H1 (cell line): ENCODE measurements around the gene GRAMD4. TPM values are rescaled to one million over a fixed set of nuclear protein-coding genes. Genes with fewer than 3 reads are reported as not detected.

Source experiments
- CBX5 ChIP-seq: fragments of 300-800, 300-1000 bp; sonication (generic); IDR thresholded peaks from 2 replicates; pipeline ENCODE4 v1.7.1; 2016; ENCODE audit warnings: antibody characterized with exemption, low read length, low read depth
- NANOG ChIP-seq: IDR thresholded peaks from 2 replicates; pipeline ENCODE4 v1.6.1; 2011; ENCODE audit warnings: low read length, low read depth, mild to moderate bottlenecking, inconsistent platforms; ENCODE audit not compliant: insufficient read depth, poor library complexity, severe bottlenecking
- polyA plus RNA-seq, 7 experiments: library from polyadenylated mRNA; depleted of rRNA in 3 of 7; stranded (reverse) in 5 of 7; unstranded in 2 of 7; fragments of >200 nt in 5 of 7; fragments of 200-250 nt in 2 of 7; gene quantifications; 1 replicate in 5 of 7; 2 replicates in 1 of 7; 4 replicates in 1 of 7; pipeline versions ENCODE4 v1.2.1 to v1.2.3, GENCODE V29; 2011 to 2013; ENCODE audit warnings: missing spikeins in 2 of 7, mixed read lengths in 2 of 7
- total RNA-seq: library from RNA; stranded (reverse); fragmentation: NEBNext Ultra II Directional; extraction: Animal tissue kit (Norgen Biotek cat#: 25700); gene quantifications from 2 replicates; pipeline ENCODE4 v1.2.1, GENCODE V29; 2021
- TF ChIP-seq, protein P1 (sequence below): fragments of 300-600 bp; sonication (generic); IDR thresholded peaks from 2 replicates; pipeline ENCODE4 v1.7.1; 2012; ENCODE audit warnings: low read length, moderate library complexity, mild to moderate bottlenecking, inconsistent platforms; ENCODE audit not compliant: insufficient replicate concordance
- TF ChIP-seq, protein P2 (sequence below), 3 experiments: IDR thresholded peaks; 1 replicate in 2 of 3; 2 replicates in 1 of 3; pipeline versions ENCODE4 v1.5.1 to v1.6.1; 2011; ENCODE audit warnings: low read length in 3 of 3, mild to moderate bottlenecking in 3 of 3, inconsistent platforms in 2 of 3, low read depth in 1 of 3, moderate library complexity in 1 of 3; ENCODE audit not compliant: insufficient read depth in 1 of 3; ENCODE audit errors: control extremely low read depth in 1 of 3
- TF ChIP-seq, protein P3 (sequence below): IDR thresholded peaks from 2 replicates; pipeline ENCODE4 v1.6.1; 2012; ENCODE audit warnings: low read length, inconsistent platforms

The GRAMD4 gene
- total and polyA plus RNA-seq, 2 of the 8 experiments (the other 6 are each of a cell fraction or from before 2014, with no cell fraction given): 7.9 to 25.6 TPM

DNA sequence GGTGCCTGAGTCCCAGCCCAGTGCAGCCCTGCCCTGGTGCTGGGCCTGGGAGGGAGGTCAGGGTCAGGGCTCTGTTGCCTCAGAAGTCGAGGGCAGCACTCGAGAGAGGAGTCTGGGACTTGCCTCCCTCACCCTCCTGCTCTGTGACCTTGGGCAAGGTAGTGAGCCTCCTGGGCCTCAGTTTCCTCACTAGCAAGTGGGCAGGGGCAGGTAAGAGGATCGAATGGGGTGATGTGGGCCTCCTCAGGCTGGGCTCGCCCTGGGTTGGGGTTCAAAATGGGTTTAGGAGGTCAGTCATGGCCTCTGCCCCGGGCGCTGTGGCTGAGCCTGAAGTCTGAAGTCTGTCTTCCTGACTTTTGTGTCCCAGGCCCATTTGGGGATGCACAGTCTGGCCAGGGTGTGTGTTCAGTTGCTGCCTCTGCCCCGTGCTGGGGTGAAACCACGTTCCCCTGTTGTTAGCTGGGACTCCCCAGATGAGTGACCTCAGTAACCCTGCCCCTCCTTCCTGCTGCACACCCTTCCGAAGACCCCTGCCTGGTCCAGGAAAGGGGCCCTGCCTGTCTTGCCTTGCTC lies 41.8 kb upstream of the GRAMD4 start (continued):
- TF ChIP-seq, protein P1, sequence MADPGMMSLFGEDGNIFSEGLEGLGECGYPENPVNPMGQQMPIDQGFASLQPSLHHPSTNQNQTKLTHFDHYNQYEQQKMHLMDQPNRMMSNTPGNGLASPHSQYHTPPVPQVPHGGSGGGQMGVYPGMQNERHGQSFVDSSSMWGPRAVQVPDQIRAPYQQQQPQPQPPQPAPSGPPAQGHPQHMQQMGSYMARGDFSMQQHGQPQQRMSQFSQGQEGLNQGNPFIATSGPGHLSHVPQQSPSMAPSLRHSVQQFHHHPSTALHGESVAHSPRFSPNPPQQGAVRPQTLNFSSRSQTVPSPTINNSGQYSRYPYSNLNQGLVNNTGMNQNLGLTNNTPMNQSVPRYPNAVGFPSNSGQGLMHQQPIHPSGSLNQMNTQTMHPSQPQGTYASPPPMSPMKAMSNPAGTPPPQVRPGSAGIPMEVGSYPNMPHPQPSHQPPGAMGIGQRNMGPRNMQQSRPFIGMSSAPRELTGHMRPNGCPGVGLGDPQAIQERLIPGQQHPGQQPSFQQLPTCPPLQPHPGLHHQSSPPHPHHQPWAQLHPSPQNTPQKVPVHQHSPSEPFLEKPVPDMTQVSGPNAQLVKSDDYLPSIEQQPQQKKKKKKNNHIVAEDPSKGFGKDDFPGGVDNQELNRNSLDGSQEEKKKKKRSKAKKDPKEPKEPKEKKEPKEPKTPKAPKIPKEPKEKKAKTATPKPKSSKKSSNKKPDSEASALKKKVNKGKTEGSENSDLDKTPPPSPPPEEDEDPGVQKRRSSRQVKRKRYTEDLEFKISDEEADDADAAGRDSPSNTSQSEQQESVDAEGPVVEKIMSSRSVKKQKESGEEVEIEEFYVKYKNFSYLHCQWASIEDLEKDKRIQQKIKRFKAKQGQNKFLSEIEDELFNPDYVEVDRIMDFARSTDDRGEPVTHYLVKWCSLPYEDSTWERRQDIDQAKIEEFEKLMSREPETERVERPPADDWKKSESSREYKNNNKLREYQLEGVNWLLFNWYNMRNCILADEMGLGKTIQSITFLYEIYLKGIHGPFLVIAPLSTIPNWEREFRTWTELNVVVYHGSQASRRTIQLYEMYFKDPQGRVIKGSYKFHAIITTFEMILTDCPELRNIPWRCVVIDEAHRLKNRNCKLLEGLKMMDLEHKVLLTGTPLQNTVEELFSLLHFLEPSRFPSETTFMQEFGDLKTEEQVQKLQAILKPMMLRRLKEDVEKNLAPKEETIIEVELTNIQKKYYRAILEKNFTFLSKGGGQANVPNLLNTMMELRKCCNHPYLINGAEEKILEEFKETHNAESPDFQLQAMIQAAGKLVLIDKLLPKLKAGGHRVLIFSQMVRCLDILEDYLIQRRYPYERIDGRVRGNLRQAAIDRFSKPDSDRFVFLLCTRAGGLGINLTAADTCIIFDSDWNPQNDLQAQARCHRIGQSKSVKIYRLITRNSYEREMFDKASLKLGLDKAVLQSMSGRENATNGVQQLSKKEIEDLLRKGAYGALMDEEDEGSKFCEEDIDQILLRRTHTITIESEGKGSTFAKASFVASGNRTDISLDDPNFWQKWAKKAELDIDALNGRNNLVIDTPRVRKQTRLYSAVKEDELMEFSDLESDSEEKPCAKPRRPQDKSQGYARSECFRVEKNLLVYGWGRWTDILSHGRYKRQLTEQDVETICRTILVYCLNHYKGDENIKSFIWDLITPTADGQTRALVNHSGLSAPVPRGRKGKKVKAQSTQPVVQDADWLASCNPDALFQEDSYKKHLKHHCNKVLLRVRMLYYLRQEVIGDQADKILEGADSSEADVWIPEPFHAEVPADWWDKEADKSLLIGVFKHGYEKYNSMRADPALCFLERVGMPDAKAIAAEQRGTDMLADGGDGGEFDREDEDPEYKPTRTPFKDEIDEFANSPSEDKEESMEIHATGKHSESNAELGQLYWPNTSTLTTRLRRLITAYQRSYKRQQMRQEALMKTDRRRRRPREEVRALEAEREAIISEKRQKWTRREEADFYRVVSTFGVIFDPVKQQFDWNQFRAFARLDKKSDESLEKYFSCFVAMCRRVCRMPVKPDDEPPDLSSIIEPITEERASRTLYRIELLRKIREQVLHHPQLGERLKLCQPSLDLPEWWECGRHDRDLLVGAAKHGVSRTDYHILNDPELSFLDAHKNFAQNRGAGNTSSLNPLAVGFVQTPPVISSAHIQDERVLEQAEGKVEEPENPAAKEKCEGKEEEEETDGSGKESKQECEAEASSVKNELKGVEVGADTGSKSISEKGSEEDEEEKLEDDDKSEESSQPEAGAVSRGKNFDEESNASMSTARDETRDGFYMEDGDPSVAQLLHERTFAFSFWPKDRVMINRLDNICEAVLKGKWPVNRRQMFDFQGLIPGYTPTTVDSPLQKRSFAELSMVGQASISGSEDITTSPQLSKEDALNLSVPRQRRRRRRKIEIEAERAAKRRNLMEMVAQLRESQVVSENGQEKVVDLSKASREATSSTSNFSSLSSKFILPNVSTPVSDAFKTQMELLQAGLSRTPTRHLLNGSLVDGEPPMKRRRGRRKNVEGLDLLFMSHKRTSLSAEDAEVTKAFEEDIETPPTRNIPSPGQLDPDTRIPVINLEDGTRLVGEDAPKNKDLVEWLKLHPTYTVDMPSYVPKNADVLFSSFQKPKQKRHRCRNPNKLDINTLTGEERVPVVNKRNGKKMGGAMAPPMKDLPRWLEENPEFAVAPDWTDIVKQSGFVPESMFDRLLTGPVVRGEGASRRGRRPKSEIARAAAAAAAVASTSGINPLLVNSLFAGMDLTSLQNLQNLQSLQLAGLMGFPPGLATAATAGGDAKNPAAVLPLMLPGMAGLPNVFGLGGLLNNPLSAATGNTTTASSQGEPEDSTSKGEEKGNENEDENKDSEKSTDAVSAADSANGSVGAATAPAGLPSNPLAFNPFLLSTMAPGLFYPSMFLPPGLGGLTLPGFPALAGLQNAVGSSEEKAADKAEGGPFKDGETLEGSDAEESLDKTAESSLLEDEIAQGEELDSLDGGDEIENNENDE: no peak
- no peak for TF ChIP-seq NANOG
- TF ChIP-seq, protein P2, sequence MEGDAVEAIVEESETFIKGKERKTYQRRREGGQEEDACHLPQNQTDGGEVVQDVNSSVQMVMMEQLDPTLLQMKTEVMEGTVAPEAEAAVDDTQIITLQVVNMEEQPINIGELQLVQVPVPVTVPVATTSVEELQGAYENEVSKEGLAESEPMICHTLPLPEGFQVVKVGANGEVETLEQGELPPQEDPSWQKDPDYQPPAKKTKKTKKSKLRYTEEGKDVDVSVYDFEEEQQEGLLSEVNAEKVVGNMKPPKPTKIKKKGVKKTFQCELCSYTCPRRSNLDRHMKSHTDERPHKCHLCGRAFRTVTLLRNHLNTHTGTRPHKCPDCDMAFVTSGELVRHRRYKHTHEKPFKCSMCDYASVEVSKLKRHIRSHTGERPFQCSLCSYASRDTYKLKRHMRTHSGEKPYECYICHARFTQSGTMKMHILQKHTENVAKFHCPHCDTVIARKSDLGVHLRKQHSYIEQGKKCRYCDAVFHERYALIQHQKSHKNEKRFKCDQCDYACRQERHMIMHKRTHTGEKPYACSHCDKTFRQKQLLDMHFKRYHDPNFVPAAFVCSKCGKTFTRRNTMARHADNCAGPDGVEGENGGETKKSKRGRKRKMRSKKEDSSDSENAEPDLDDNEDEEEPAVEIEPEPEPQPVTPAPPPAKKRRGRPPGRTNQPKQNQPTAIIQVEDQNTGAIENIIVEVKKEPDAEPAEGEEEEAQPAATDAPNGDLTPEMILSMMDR (IDR thresholded peaks at IDR 0.05; ENCODE audit: control extremely low read depth in 1 of 3, insufficient read depth in 1 of 3, low read depth in 1 of 3, low read length in 3 of 3): no peak
- no peak for TF ChIP-seq CBX5
- TF ChIP-seq, protein P3, sequence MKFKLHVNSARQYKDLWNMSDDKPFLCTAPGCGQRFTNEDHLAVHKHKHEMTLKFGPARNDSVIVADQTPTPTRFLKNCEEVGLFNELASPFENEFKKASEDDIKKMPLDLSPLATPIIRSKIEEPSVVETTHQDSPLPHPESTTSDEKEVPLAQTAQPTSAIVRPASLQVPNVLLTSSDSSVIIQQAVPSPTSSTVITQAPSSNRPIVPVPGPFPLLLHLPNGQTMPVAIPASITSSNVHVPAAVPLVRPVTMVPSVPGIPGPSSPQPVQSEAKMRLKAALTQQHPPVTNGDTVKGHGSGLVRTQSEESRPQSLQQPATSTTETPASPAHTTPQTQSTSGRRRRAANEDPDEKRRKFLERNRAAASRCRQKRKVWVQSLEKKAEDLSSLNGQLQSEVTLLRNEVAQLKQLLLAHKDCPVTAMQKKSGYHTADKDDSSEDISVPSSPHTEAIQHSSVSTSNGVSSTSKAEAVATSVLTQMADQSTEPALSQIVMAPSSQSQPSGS: no peak
